VCaP (cell line): ENCODE data around the gene GRK1.

Experiments
- H3K27ac ChIP-seq: fragments of 450-650 bp; 2 replicates; pipeline ENCODE4 v1.5.1; 2017
- TF ChIP-seq, protein P1 (sequence below): fragments of 450-650 bp; conservative IDR thresholded peaks from 2 replicates; pipeline ENCODE4 v1.5.1; 2017; ENCODE audit warnings: mild to moderate bottlenecking, moderate library complexity

GRK1 gene

DNA sequence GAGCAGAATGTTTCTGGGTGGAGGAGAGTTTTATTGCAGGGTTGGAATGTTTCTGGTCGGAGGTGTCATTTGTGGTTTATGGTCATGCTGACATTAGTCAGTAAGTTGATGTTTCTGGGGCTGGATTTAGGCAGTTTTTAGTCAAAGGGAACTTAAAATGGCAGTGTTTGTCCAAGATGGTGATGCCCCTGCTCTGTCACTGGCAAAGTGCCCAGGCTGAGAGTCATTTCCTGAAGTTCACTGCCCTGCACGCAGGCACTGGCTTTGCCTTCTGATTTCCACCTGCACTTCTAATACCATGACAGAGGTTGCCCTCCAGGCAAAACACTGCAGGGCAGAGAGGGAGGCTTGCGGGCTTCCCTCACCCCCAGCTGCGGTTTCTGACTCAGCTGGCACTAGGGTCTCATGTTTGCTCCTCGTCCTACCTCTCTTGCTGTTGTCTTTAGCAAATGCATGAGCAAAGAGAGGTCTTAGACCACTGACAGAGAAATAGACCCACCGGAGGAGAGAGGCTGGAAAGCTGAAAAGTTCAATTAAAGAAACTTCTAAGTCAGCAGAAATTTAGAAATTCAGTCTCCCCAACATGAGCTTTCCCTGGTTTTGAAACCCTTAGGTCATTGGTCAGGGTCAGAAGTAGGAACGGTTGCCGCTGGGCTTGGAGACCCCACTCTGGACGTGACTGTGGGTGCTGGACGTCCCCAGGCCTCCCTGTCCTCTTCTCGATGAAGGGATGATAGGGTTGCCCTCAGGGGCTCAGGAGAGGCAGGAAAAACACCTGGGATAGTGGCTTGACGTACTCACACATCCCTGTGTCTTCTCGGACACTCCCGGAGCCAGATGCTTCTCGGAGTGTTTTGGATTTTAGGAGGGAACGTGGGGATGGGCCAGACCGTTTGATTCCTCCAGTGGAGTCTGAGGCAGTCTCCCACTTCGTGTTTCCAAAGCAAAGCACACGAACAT is 118.3 kb downstream of the GRK1 start:
- TF ChIP-seq, protein P1, sequence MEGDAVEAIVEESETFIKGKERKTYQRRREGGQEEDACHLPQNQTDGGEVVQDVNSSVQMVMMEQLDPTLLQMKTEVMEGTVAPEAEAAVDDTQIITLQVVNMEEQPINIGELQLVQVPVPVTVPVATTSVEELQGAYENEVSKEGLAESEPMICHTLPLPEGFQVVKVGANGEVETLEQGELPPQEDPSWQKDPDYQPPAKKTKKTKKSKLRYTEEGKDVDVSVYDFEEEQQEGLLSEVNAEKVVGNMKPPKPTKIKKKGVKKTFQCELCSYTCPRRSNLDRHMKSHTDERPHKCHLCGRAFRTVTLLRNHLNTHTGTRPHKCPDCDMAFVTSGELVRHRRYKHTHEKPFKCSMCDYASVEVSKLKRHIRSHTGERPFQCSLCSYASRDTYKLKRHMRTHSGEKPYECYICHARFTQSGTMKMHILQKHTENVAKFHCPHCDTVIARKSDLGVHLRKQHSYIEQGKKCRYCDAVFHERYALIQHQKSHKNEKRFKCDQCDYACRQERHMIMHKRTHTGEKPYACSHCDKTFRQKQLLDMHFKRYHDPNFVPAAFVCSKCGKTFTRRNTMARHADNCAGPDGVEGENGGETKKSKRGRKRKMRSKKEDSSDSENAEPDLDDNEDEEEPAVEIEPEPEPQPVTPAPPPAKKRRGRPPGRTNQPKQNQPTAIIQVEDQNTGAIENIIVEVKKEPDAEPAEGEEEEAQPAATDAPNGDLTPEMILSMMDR = no peak
- no peak overlapping the region for H3K27ac ChIP-seq

DNA sequence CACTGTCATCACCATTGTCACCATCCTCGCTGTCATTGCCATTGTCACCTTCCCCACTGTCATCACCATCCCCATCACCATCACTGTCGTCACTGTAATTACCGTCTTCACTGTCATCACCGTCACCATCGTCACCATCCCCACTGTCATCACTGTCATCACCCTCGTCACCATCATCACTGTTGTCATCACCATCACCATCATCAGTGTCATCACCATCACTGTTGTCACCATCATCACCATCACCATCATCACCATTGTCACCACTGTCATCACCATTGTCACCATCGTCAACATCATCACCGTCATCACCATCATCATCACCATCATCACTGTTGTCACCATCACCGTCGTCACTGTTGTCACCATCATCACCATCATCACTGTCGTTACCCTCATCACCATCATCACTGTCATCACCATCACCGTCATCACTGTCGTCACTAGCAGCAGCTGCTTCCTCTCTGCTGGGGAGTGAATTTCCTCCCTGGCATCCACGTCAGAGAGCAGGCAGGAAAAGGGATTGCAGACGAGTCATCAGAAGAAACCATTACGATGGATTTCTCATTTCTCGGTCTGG is 119.3 kb downstream of the GRK1 start:
- TF ChIP-seq, protein P1 = no peak
- H3K27ac ChIP-seq = no peak overlapping the region
